ENCODE results near the gene TOR4A. TPM values are rescaled to one million over a fixed set of nuclear protein-coding genes. Genes with fewer than 3 reads are reported as not detected.

TOR4A gene
- total and polyA plus RNA-seq, 10 of the 15 experiments (the other 5 are each of a cell fraction or from before 2014, with no cell fraction given), result 2.0 to 19.9 (median 3.7) TPM

- H3K9ac ChIP-seq (ENCODE audit: control insufficient read depth, insufficient read depth, low read length), result no peak overlapping the region
- DNase-seq (ENCODE audit: low read depth, low spot score) (no peak), FAIRE-seq (no peak), ATAC-seq (no peak)
- no peak overlapping the region for H3K27ac ChIP-seq (ENCODE audit: control insufficient read depth, insufficient read depth)
- H3K79me2 ChIP-seq (ENCODE audit: control insufficient read depth, insufficient read depth, low read length), result no peaks in the 10 kb centered on the region
- CTCF ChIA-PET, result interaction anchor here (1.6 to 1.8 kb wide), 2 partner anchors 9 to 10 kb away, joined by 5 to 7 read pairs; partner anchors contain the start of gene NRARP
- no peaks in the 10 kb centered on the region for H3K36me3 ChIP-seq (ENCODE audit: control insufficient read depth in 2 of 2, insufficient read depth in 2 of 2, low read length in 1 of 2)
- RAD21 ChIA-PET (ENCODE audit: unreplicated experiment), result no interaction called here
- POLR2A ChIA-PET, result no interaction called here
- 38% methylated on average over 27 of the region's 27 CpGs for WGBS (ENCODE audit: insufficient coverage, insufficient replicate concordance, low lambda C conversion rate, missing lambda C conversion rate)
- H3K4me2 ChIP-seq (ENCODE audit: control insufficient read depth, insufficient read depth), result no peak overlapping the region
- no peak overlapping the region for H3K4me3 ChIP-seq
- no TSS peak for BruUV-seq (replicated peaks)
- H3K27me3 ChIP-seq (replicated peaks in 1 of 2; ENCODE audit: control insufficient read depth in 2 of 2, insufficient read depth in 2 of 2, low read length in 1 of 2), result no peaks in the 10 kb centered on the region
- no peak overlapping the region for H2AFZ ChIP-seq (ENCODE audit: control insufficient read depth, low read depth, low read length)
- in situ Hi-C loops (cut with MboI), result no loop called here
- intact Hi-C loops (cut with micrococcal nuclease; ENCODE audit: unreplicated experiment), result no loop called here
- SMC1A ChIA-PET (ENCODE audit: uncharacterized antibody, unreplicated experiment), result no interaction called here
- H3K4me1 ChIP-seq (ENCODE audit: control insufficient read depth, insufficient read depth, low read length), result no peaks in the 10 kb centered on the region
- no peaks in the 10 kb centered on the region for H4K20me1 ChIP-seq (ENCODE audit: control insufficient read depth, insufficient read depth)
- H3K9me3 ChIP-seq (replicated peaks; ENCODE audit: control insufficient read depth, insufficient read depth, low read length), result no peaks in the 10 kb centered on the region
- TF ChIP-seq MEF2B (IDR thresholded peaks at IDR 0.05; ENCODE audit: partially characterized antibody, poor library complexity, severe bottlenecking) (peak; percentile 68), GATAD2B (conservative IDR thresholded peaks at IDR 0.05; ENCODE audit: low read depth) (peak; percentile 29; the same call in 1 of the 2 replicates), CHD4 (IDR thresholded peaks at IDR 0.05) (no peak), HDAC6 (IDR thresholded peaks at IDR 0.05; ENCODE audit: unreplicated experiment) (no peak), BHLHE40 (IDR thresholded peaks at IDR 0.05; ENCODE audit: borderline replicate concordance in 1 of 2, low read depth in 2 of 2, low read length in 1 of 2) (peak in 1 of 2 experiments; percentile 49; a peak in 1 of 4 replicates), SIX5 (IDR thresholded peaks at IDR 0.05; ENCODE audit: low read depth, low read length, severe bottlenecking) (no peak), IRF4 (IDR thresholded peaks at IDR 0.05; ENCODE audit: low read depth, low read length) (no peak)
- TF ChIP-seq, protein P1, sequence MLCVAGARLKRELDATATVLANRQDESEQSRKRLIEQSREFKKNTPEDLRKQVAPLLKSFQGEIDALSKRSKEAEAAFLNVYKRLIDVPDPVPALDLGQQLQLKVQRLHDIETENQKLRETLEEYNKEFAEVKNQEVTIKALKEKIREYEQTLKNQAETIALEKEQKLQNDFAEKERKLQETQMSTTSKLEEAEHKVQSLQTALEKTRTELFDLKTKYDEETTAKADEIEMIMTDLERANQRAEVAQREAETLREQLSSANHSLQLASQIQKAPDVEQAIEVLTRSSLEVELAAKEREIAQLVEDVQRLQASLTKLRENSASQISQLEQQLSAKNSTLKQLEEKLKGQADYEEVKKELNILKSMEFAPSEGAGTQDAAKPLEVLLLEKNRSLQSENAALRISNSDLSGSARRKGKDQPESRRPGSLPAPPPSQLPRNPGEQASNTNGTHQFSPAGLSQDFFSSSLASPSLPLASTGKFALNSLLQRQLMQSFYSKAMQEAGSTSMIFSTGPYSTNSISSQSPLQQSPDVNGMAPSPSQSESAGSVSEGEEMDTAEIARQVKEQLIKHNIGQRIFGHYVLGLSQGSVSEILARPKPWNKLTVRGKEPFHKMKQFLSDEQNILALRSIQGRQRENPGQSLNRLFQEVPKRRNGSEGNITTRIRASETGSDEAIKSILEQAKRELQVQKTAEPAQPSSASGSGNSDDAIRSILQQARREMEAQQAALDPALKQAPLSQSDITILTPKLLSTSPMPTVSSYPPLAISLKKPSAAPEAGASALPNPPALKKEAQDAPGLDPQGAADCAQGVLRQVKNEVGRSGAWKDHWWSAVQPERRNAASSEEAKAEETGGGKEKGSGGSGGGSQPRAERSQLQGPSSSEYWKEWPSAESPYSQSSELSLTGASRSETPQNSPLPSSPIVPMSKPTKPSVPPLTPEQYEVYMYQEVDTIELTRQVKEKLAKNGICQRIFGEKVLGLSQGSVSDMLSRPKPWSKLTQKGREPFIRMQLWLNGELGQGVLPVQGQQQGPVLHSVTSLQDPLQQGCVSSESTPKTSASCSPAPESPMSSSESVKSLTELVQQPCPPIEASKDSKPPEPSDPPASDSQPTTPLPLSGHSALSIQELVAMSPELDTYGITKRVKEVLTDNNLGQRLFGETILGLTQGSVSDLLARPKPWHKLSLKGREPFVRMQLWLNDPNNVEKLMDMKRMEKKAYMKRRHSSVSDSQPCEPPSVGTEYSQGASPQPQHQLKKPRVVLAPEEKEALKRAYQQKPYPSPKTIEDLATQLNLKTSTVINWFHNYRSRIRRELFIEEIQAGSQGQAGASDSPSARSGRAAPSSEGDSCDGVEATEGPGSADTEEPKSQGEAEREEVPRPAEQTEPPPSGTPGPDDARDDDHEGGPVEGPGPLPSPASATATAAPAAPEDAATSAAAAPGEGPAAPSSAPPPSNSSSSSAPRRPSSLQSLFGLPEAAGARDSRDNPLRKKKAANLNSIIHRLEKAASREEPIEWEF (IDR thresholded peaks at IDR 0.05; ENCODE audit: insufficient replicate concordance, low read depth, low read length), result no peak
Observed at GRCh38 chr9:137311171-137311985, 33.9 kb downstream of the TOR4A start.

Data from GM12878 (cell line).